ENCODE results near the gene PIEZO1.

DNA sequence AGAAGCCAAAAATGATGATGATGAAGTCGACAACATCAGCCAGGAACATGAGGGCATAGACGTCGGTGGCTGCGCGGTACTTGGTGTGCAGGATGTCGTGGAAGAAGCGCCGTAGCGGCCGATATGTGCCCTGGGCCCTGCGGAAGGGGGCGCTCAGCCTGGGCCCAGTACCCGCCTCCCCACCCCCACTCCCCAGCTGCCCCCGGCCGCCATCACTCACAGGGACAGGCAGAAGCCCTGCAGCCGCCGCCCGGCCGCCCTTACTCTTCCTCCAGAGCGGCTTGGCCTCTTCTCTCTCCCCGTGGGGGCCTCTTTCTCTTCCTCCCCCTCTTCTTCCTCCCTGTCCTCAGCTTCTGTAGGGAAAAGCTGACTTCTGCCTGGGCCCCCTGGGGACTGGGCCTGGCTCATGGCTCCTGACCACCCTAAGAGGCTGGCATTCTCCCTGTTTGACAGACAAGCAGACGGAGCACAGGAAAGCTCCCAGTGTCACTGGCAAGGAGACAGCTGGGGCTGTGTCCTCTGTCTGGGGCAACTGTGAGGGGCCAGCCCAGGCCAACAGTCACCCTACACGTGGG lies 64.5 kb downstream of the PIEZO1 start:
- TF ChIP-seq POLR2AphosphoS5 (IDR thresholded peaks at IDR 0.05; ENCODE audit: borderline replicate concordance, low read depth, low read length) (no peak), EZH2 (IDR thresholded peaks at IDR 0.05) (no peak)

Data from SK-N-MC (cell line).